HepG2 (cell line): Measurements from ENCODE around the gene MAML1.

Experiments used
- FOXK2 ChIP-seq: fragments of 450-650 bp; IDR thresholded peaks from 2 replicates; pipeline ENCODE4 v1.6.1; 2016
- HDAC6 ChIP-seq: fragments of 200-600 bp; sonication (generic); IDR thresholded peaks from 2 replicates; pipeline ENCODE4 v1.7.0; 2017; ENCODE audit warnings: mild to moderate bottlenecking, antibody characterized with exemption, low read length, low read depth
- PPARG ChIP-seq: conservative IDR thresholded peaks from 2 replicates; pipeline ENCODE4 v1.6.1; 2016; ENCODE audit warnings: missing biosample characterization, missing genetic modification reagents
- ZBTB1 ChIP-seq: sonication (generic); formaldehyde crosslinking; IDR thresholded peaks from 2 replicates; pipeline ENCODE4 v1.4.0; 2020; ENCODE audit warnings: missing genetic modification reagents, borderline replicate concordance
- ZKSCAN1 ChIP-seq: fragments of 150-350 bp; IDR thresholded peaks from 2 replicates; pipeline ENCODE4 v1.6.1; 2014; ENCODE audit warnings: low read length
- TF ChIP-seq, protein P1 (sequence below): sonication (generic); formaldehyde crosslinking; IDR thresholded peaks from 2 replicates; pipeline ENCODE4 v1.5.0; 2020; ENCODE audit warnings: mild to moderate bottlenecking, missing genetic modification reagents, moderate library complexity

DNA sequence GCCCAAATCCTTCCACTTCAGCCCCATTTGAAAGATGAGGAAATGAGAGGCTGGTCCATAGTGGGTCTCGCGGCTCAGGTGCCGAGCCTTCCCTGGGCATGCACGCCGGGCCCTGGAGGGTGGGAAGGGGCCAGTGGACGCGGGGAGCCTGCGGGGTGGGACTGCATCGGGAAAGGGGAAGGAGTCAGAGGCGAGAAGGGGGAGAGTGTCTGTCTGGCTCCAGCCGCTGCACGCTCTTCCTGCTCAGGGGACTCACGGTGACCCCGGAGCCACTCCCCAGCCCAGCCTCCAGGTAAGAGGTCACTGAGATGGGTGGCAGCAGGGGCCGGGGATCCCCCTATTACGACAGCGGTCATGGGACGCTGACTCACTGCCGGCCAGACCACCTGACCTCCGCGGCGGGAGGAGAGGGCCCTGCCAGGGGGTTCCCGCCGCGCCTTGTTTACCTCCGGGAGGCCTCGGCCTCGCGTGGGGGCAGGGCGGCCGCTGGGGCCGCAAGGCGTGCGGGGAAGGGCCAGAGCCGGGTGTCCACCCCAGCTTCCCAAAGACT, 86.2 kb downstream of the MAML1 start:
- TF ChIP-seq ZKSCAN1 (no peak), FOXK2 (peak; percentile 95), HDAC6 (no peak), ZBTB1 (CRISPR knock-in tag) (no peak), PPARG (CRISPR knock-in tag) (peak; percentile 100)
- TF ChIP-seq, protein P1, sequence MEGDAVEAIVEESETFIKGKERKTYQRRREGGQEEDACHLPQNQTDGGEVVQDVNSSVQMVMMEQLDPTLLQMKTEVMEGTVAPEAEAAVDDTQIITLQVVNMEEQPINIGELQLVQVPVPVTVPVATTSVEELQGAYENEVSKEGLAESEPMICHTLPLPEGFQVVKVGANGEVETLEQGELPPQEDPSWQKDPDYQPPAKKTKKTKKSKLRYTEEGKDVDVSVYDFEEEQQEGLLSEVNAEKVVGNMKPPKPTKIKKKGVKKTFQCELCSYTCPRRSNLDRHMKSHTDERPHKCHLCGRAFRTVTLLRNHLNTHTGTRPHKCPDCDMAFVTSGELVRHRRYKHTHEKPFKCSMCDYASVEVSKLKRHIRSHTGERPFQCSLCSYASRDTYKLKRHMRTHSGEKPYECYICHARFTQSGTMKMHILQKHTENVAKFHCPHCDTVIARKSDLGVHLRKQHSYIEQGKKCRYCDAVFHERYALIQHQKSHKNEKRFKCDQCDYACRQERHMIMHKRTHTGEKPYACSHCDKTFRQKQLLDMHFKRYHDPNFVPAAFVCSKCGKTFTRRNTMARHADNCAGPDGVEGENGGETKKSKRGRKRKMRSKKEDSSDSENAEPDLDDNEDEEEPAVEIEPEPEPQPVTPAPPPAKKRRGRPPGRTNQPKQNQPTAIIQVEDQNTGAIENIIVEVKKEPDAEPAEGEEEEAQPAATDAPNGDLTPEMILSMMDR (CRISPR knock-in tag) = peak; percentile 22; the same call in 1 of the 2 replicates
